HG02840 (cell line): ENCODE results near the gene RAI1.
A peak's percentile ranks its signal among the peaks of the same experiment; 100 is the strongest.

Experiments
- ATAC-seq: cut with Tn5 transposase; IDR thresholded peaks from one replicate; pipeline ENCODE4 v1.9.1; 2021; ENCODE audit warnings: mild to moderate bottlenecking, moderate library complexity, moderate number of reproducible peaks; ENCODE audit not compliant: unreplicated experiment, low FRiP score

RAI1 gene

GRCh38 chr17:17837380-17837821, 156.1 kb downstream of the RAI1 start:
- no peak for ATAC-seq

GRCh38 chr17:17837966-17838962, 157.0 kb downstream of the RAI1 start:
- ATAC-seq = no peak

GRCh38 chr17:17839791-17840707, 158.8 kb downstream of the RAI1 start:
- ATAC-seq = peak; percentile 43

- ATAC-seq = no peak
Measured at GRCh38 chr17:17840751-17841591, 159.7 kb downstream of the RAI1 start.

- ATAC-seq = no peak
Measured at GRCh38 chr17:17841601-17842025, 160.4 kb downstream of the RAI1 start.

- no peak for ATAC-seq
Measured at GRCh38 chr17:17842111-17842876, 161.0 kb downstream of the RAI1 start.

- no peak for ATAC-seq
Measured at GRCh38 chr17:17843096-17843495, 161.8 kb downstream of the RAI1 start.

GRCh38 chr17:17844079-17844478, 162.8 kb downstream of the RAI1 start:
- ATAC-seq = no peak

- ATAC-seq = no peak
Measured at GRCh38 chr17:17844500-17844899, 163.2 kb downstream of the RAI1 start.

GRCh38 chr17:17845046-17845775, 164.0 kb downstream of the RAI1 start:
- no peak for ATAC-seq

- no peak for ATAC-seq
Measured at GRCh38 chr17:17846003-17846402, 164.7 kb downstream of the RAI1 start.

- ATAC-seq = no peak
Measured at GRCh38 chr17:17846645-17847044, 165.4 kb downstream of the RAI1 start.

- no peak for ATAC-seq
Measured at GRCh38 chr17:17847118-17847689, 165.9 kb downstream of the RAI1 start.

GRCh38 chr17:17847726-17848125, 166.5 kb downstream of the RAI1 start:
- ATAC-seq = no peak

GRCh38 chr17:17848311-17849082, 167.2 kb downstream of the RAI1 start:
- ATAC-seq = no peak

- no peak for ATAC-seq
Measured at GRCh38 chr17:17849147-17849820, 168.0 kb downstream of the RAI1 start.

- ATAC-seq = no peak
Measured at GRCh38 chr17:17849845-17850373, 168.7 kb downstream of the RAI1 start.
